Osteoblast (primary cell): ENCODE measurements around the gene DNM1L. TPM values are rescaled to one million over a fixed set of nuclear protein-coding genes. Genes with fewer than 3 reads are reported as not detected.

Experiments
- DNase-seq: peaks from one replicate; pipeline ENCODE4 v3.0.0; 2011; ENCODE audit warnings: low spot score, mixed read lengths; ENCODE audit not compliant: insufficient read length; ENCODE audit errors: missing footprints
- H2AFZ ChIP-seq: 2 replicates; pipeline ENCODE4 v1.6.0; 2011; ENCODE audit warnings: mild to moderate bottlenecking, low read length
- H3K27ac ChIP-seq: 2 replicates; pipeline ENCODE4 v1.5.1; 2011; ENCODE audit warnings: mild to moderate bottlenecking, low read depth, low read length, moderate library complexity
- H3K27me3 ChIP-seq: 2 replicates; pipeline ENCODE4 v1.6.0; 2012; ENCODE audit warnings: mild to moderate bottlenecking, control low read depth, inconsistent platforms, low read length, moderate library complexity; ENCODE audit not compliant: insufficient read depth
- H3K36me3 ChIP-seq: 2 replicates; pipeline ENCODE4 v1.5.1; 2011; ENCODE audit warnings: mild to moderate bottlenecking, low read length, control low read depth, moderate library complexity; ENCODE audit not compliant: insufficient read depth
- H3K4me1 ChIP-seq: 2 replicates; pipeline ENCODE4 v1.5.1; 2011; ENCODE audit warnings: mild to moderate bottlenecking, low read length, control low read depth, moderate library complexity; ENCODE audit not compliant: insufficient read depth
- H3K4me2 ChIP-seq: 2 replicates; pipeline ENCODE4 v1.6.0; 2011; ENCODE audit warnings: mild to moderate bottlenecking, low read length; ENCODE audit not compliant: insufficient read depth
- H3K4me3 ChIP-seq: fragments of 200-600 bp; sonication (generic); 3 replicates; pipeline ENCODE4 v1.5.1; 2012; ENCODE audit warnings: mild to moderate bottlenecking, low read length, inconsistent platforms; ENCODE audit not compliant: insufficient read depth
- H3K79me2 ChIP-seq: 2 replicates; pipeline ENCODE4 v1.6.0; 2012; ENCODE audit warnings: mild to moderate bottlenecking, low read length, control low read depth, inconsistent platforms; ENCODE audit not compliant: insufficient read depth
- H3K9me3 ChIP-seq: 2 replicates; pipeline ENCODE4 v1.5.1; 2011; ENCODE audit warnings: low read depth, low read length, control low read depth
- H4K20me1 ChIP-seq: 2 replicates; pipeline ENCODE4 v1.6.0; 2012; ENCODE audit warnings: mild to moderate bottlenecking, low read length, control low read depth; ENCODE audit not compliant: insufficient read depth
- total RNA-seq: library from RNA; depleted of rRNA; stranded (reverse); fragments of >200 nt; gene quantifications from 2 replicates; pipeline ENCODE4 v1.2.3, GENCODE V29; 2012
- TF ChIP-seq, protein P1 (sequence below): IDR thresholded peaks from 2 replicates; pipeline ENCODE4 v1.5.1; 2011; ENCODE audit warnings: mild to moderate bottlenecking, low read depth, low read length, moderate library complexity; ENCODE audit errors: extremely low read depth

DNM1L gene
- total RNA-seq, 1 donor, result 74.9 TPM

DNA sequence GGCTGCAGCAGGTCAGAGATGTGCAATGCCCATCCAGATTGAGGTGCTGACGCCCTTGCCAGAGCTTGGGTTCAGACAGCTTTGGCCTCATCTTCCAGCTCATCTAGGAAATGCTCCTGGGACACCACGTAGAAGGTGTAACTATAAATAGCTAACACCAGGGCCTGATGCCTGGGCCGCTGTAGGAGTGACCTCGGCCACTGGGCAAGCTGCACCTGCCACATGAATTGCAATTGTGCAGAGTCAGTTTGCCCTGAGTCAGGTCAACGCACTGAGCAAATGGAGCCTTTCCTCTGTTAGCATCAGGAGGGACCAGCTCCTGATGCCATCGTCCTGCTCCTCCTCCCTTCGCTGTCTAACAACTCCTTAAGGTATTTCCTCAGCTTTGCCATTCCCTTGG lies 17.4 kb upstream of the DNM1L start:
- Histone ChIP-seq H3K36me3 (no peaks in the 10 kb centered on the region), H2AFZ (no peak overlapping the region), H3K4me1 (peaks cover 5% of the 10 kb centered on the region), H3K9me3 (no peaks in the 10 kb centered on the region), H4K20me1 (no peaks in the 10 kb centered on the region), H3K4me2 (no peak overlapping the region), H3K27me3 (no peaks in the 10 kb centered on the region), H3K27ac (no peak overlapping the region), H3K79me2 (no peaks in the 10 kb centered on the region), H3K4me3 (no peak overlapping the region)
- TF ChIP-seq, protein P1, sequence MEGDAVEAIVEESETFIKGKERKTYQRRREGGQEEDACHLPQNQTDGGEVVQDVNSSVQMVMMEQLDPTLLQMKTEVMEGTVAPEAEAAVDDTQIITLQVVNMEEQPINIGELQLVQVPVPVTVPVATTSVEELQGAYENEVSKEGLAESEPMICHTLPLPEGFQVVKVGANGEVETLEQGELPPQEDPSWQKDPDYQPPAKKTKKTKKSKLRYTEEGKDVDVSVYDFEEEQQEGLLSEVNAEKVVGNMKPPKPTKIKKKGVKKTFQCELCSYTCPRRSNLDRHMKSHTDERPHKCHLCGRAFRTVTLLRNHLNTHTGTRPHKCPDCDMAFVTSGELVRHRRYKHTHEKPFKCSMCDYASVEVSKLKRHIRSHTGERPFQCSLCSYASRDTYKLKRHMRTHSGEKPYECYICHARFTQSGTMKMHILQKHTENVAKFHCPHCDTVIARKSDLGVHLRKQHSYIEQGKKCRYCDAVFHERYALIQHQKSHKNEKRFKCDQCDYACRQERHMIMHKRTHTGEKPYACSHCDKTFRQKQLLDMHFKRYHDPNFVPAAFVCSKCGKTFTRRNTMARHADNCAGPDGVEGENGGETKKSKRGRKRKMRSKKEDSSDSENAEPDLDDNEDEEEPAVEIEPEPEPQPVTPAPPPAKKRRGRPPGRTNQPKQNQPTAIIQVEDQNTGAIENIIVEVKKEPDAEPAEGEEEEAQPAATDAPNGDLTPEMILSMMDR, result no peak
- no peak for DNase-seq

DNA sequence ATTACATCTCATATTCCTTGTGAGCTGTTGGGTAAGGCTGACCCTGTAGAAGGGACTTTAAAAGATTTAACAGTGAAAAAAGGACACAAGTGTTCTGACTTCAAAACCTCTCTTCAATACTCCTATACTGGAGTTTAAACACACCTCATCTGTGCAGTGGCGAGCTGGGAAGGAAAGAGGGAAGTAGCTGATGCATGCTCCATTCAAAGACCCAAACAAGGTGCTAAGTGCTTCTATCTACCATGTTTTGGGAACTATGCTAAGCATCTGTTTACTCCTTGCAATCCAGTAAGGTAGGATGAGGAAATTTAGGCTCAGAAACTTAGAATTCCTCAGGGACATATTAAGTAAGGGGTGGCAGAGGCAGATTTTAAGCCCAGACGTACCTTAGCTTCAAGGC lies 16.4 kb upstream of the DNM1L start:
- Histone ChIP-seq H3K4me2 (no peak overlapping the region), H3K9me3 (no peaks in the 10 kb centered on the region), H3K27me3 (no peaks in the 10 kb centered on the region), H3K36me3 (no peaks in the 10 kb centered on the region), H3K4me3 (no peak overlapping the region), H3K27ac (no peak overlapping the region), H2AFZ (no peak overlapping the region), H4K20me1 (no peaks in the 10 kb centered on the region), H3K4me1 (peaks cover 5% of the 10 kb centered on the region), H3K79me2 (no peaks in the 10 kb centered on the region)
- TF ChIP-seq, protein P1, result no peak
- DNase-seq, result no peak

GRCh38 chr12:32666018-32666417 lies 13.1 kb upstream of the DNM1L start:
- H3K27me3 ChIP-seq, result peaks cover 4% of the 10 kb centered on the region
- peak overlapping the region; percentile 49 for H3K4me2 ChIP-seq
- H3K9me3 ChIP-seq, result no peaks in the 10 kb centered on the region
- peak overlapping the region; percentile 63 for H2AFZ ChIP-seq
- peak overlapping the region; percentile 41 for H3K4me3 ChIP-seq
- no peak overlapping the region for H3K27ac ChIP-seq
- no peak for DNase-seq
- no peaks in the 10 kb centered on the region for H3K4me1 ChIP-seq
- no peaks in the 10 kb centered on the region for H3K36me3 ChIP-seq
- no peaks in the 10 kb centered on the region for H3K79me2 ChIP-seq
- H4K20me1 ChIP-seq, result no peaks in the 10 kb centered on the region
- TF ChIP-seq, protein P1, result no peak

DNA sequence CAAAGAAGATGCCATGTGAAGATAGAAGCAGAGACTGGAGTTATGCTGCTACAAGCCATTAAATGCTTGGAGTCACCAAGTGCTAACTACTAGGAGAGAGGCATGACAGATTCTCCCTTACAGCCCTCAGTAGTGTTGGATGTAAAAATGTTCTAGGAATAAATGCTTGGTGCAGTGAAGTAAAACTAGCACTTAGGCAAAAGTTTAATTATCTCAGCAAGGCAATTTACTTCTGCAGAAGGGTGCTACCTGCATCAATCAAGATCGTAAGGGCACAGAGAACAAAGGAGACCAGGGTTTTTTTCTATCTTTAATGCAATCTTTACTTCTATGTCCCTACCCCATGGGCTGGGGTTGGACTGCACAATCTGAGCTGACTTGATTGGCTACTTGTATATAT lies 9.5 kb upstream of the DNM1L start:
- no peak for DNase-seq
- Histone ChIP-seq H3K27me3 (peaks cover 4% of the 10 kb centered on the region), H3K27ac (no peak overlapping the region), H2AFZ (no peak overlapping the region), H3K4me1 (no peaks in the 10 kb centered on the region), H3K4me3 (no peak overlapping the region), H3K4me2 (no peak overlapping the region), H4K20me1 (no peaks in the 10 kb centered on the region), H3K36me3 (no peaks in the 10 kb centered on the region), H3K9me3 (no peaks in the 10 kb centered on the region), H3K79me2 (no peaks in the 10 kb centered on the region)
- TF ChIP-seq, protein P1, result no peak
